Smooth muscle cell (in vitro differentiated cells): Measurements from ENCODE around the gene CLEC16A. TPM values are rescaled to one million over a fixed set of nuclear protein-coding genes. Genes with fewer than 3 reads are reported as not detected.
"Not testable (repeated sequence)": the region's sequence is repeated elsewhere in the genome, so short reads cannot be mapped to it uniquely, and the experiment has no call there.

Experiments
- DNase-seq: peaks from one replicate; lab custom pipeline; 2025; ENCODE audit not compliant: unreplicated experiment; lab: John Stamatoyannopoulos, UW
- H2AFZ ChIP-seq: fragments of 200-600 bp; sonication (generic); 2 replicates; pipeline ENCODE4 v1.6.0; 2016; ENCODE audit warnings: antibody characterized with exemption, low read depth, mild to moderate bottlenecking
- H3F3A ChIP-seq: fragments of 200-600 bp; sonication (generic); 2 replicates; pipeline ENCODE4 v1.6.0; 2017; ENCODE audit warnings: antibody characterized with exemption, low read depth
- H3K27ac ChIP-seq: fragments of 200-600 bp; sonication (generic); 2 replicates; pipeline ENCODE4 v1.5.1; 2016; ENCODE audit warnings: low read depth, mild to moderate bottlenecking
- H3K27me3 ChIP-seq: fragments of 200-600 bp; sonication (generic); 2 replicates; pipeline ENCODE4 v1.6.1; 2016; ENCODE audit warnings: low read depth, mild to moderate bottlenecking
- H3K36me3 ChIP-seq: fragments of 200-600 bp; sonication (generic); 2 replicates; pipeline ENCODE4 v1.5.1; 2016; ENCODE audit warnings: low read depth
- H3K4me1 ChIP-seq: fragments of 200-600 bp; sonication (generic); 2 replicates; pipeline ENCODE4 v1.5.1; 2016; ENCODE audit warnings: low read depth
- H3K4me2 ChIP-seq: fragments of 200-600 bp; sonication (generic); 2 replicates; pipeline ENCODE4 v1.6.0; 2016; ENCODE audit warnings: mild to moderate bottlenecking
- H3K4me3 ChIP-seq: fragments of 200-600 bp; sonication (generic); 2 replicates; pipeline ENCODE4 v1.5.1; 2016; ENCODE audit warnings: mild to moderate bottlenecking
- H3K79me2 ChIP-seq: fragments of 200-600 bp; sonication (generic); 2 replicates; pipeline ENCODE4 v1.6.0; 2016; ENCODE audit warnings: low read depth, mild to moderate bottlenecking
- H3K9ac ChIP-seq: fragments of 200-600 bp; sonication (generic); 2 replicates; pipeline ENCODE4 v1.6.0; 2016; ENCODE audit warnings: low read depth
- H3K9me3 ChIP-seq: fragments of 200-600 bp; sonication (generic); replicated peaks from 2 replicates; pipeline ENCODE4 v1.5.1; 2016; ENCODE audit warnings: low read depth
- H4K20me1 ChIP-seq: fragments of 200-600 bp; sonication (generic); 2 replicates; pipeline ENCODE4 v1.6.0; 2016; ENCODE audit warnings: low read depth
- CTCF ChIP-seq: fragments of 200-600 bp; sonication (generic); IDR thresholded peaks from 2 replicates; pipeline ENCODE4 v1.5.1; 2017; ENCODE audit warnings: borderline replicate concordance, mild to moderate bottlenecking, antibody characterized with exemption; ENCODE audit not compliant: insufficient read depth, poor library complexity, severe bottlenecking
- WGBS: methylation state at CpG from one replicate; pipeline ENCODE4 v1.1.7; 2016; ENCODE audit warnings: low lambda C conversion rate; 5-methylcytosine and 5-hydroxymethylcytosine counted together
- polyA plus RNA-seq: library from polyadenylated mRNA; unstranded; fragments of >200 nt; fragmentation: Nextera tagmentation; extraction: Ambion mirVana; gene quantifications from 2 replicates; pipeline ENCODE4 v1.2.1, GENCODE V29; 2016
- total RNA-seq: library from RNA; depleted of rRNA; stranded (reverse); fragments of >200 nt; gene quantifications from 2 replicates; pipeline ENCODE4 v1.2.3, GENCODE V29; 2014

The CLEC16A gene
- total and polyA plus RNA-seq, 2 experiments from 2014 or later = 12.6 to 16.2 TPM

- Histone ChIP-seq H3K4me2 (no peak overlapping the region), H3K4me1 (no peaks in the 10 kb centered on the region), H3F3A (no peaks in the 10 kb centered on the region), H4K20me1 (peaks cover 48% of the 10 kb centered on the region), H3K79me2 (peaks cover 5% of the 10 kb centered on the region), H3K9ac (no peak overlapping the region), H3K36me3 (peaks cover 3% of the 10 kb centered on the region), H3K4me3 (no peak overlapping the region), H3K27me3 (no peaks in the 10 kb centered on the region), H3K9me3 (no peaks in the 10 kb centered on the region), H3K27ac (no peak overlapping the region), H2AFZ (no peak overlapping the region)
- WGBS = 99% methylated on average over 11 of the region's 11 CpGs
- DNase-seq = no peak
- no peak for TF ChIP-seq CTCF
Observed at GRCh38 chr16:10927497-10928112, 16.8 kb upstream of the CLEC16A start.

DNA sequence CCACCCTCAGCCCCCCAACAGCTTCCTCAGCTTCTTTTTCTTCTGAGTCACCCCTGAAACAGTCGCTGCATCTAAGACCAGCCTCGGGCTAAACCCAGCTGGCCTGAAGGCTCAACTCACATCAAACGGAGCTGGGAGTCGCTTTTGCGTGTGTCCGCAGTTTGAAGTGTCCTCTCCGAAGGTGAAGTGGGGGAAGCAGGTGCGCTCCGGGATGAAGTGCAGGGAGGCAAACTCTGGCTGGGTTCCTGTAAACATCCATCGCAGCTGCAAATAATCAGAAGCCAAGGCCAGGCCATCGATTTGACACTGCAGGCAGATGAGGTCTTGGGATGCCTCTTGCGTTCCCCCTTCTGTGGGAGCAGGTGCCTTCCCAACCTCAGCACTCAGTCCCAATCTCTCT, 15.3 kb upstream of the CLEC16A start:
- H3K9ac ChIP-seq, H3K4me1 ChIP-seq, H3K36me3 ChIP-seq, H3K27ac ChIP-seq, H3F3A ChIP-seq, H3K9me3 ChIP-seq, H3K4me3 ChIP-seq, H3K4me2 ChIP-seq, H3K27me3 ChIP-seq, H2AFZ ChIP-seq, DNase-seq, H3K79me2 ChIP-seq: not testable (repeated sequence)
- peaks cover 63% of the 10 kb centered on the region for H4K20me1 ChIP-seq
- 95% methylated on average over 12 of the region's 12 CpGs for WGBS

GRCh38 chr16:10929853-10930754, 14.3 kb upstream of the CLEC16A start:
- no peaks in the 10 kb centered on the region for H3K4me1 ChIP-seq
- no peak for DNase-seq
- TF ChIP-seq CTCF = no peak
- no peak overlapping the region for H3K4me2 ChIP-seq
- H4K20me1 ChIP-seq = peaks cover 68% of the 10 kb centered on the region
- no peaks in the 10 kb centered on the region for H3F3A ChIP-seq
- no peak overlapping the region for H3K9ac ChIP-seq
- WGBS = 95% methylated on average over 15 of the region's 15 CpGs
- H3K4me3 ChIP-seq = no peak overlapping the region
- no peaks in the 10 kb centered on the region for H3K27me3 ChIP-seq
- no peak overlapping the region for H2AFZ ChIP-seq
- no peaks in the 10 kb centered on the region for H3K9me3 ChIP-seq
- no peak overlapping the region for H3K27ac ChIP-seq
- peaks cover 17% of the 10 kb centered on the region for H3K79me2 ChIP-seq
- H3K36me3 ChIP-seq = peaks cover 3% of the 10 kb centered on the region

- Histone ChIP-seq H3K9ac (no peak overlapping the region), H3F3A (no peaks in the 10 kb centered on the region), H3K27ac (no peak overlapping the region), H3K4me1 (no peaks in the 10 kb centered on the region), H2AFZ (no peak overlapping the region), H3K4me3 (no peak overlapping the region), H4K20me1 (peaks cover 69% of the 10 kb centered on the region), H3K36me3 (no peaks in the 10 kb centered on the region), H3K9me3 (no peaks in the 10 kb centered on the region), H3K4me2 (no peak overlapping the region), H3K27me3 (no peaks in the 10 kb centered on the region), H3K79me2 (peaks cover 23% of the 10 kb centered on the region)
- 89% methylated on average over 2 of the region's 2 CpGs for WGBS
- no peak for TF ChIP-seq CTCF
- no peak for DNase-seq
Observed at GRCh38 chr16:10930755-10931093, 13.6 kb upstream of the CLEC16A start.
